NB4 (cell line): ENCODE measurements around the gene HCFC1.

Experiments
- DNase-seq: peaks from one replicate; pipeline ENCODE4 v3.0.0; 2010; ENCODE audit warnings: low read depth
- H3K4me3 ChIP-seq: one replicate; pipeline ENCODE4 v1.5.1; 2011; ENCODE audit warnings: mild to moderate bottlenecking, low read depth, low read length, moderate library complexity
- MAX ChIP-seq: IDR thresholded peaks from 2 replicates; pipeline ENCODE4 v1.6.1; 2011; ENCODE audit warnings: low read depth, low read length
- MYC ChIP-seq: IDR thresholded peaks from 2 replicates; pipeline ENCODE4 v1.6.1; 2011; ENCODE audit warnings: low read depth, low read length
- POLR2A ChIP-seq: IDR thresholded peaks from 2 replicates; pipeline ENCODE4 v1.6.1; 2011; ENCODE audit warnings: mild to moderate bottlenecking; ENCODE audit not compliant: insufficient read length; ENCODE audit errors: extremely low read depth
- TF ChIP-seq, protein P1 (sequence below): IDR thresholded peaks from one replicate; pipeline ENCODE4 v1.5.1; 2012; ENCODE audit warnings: low read depth, low read length

HCFC1 gene

DNA sequence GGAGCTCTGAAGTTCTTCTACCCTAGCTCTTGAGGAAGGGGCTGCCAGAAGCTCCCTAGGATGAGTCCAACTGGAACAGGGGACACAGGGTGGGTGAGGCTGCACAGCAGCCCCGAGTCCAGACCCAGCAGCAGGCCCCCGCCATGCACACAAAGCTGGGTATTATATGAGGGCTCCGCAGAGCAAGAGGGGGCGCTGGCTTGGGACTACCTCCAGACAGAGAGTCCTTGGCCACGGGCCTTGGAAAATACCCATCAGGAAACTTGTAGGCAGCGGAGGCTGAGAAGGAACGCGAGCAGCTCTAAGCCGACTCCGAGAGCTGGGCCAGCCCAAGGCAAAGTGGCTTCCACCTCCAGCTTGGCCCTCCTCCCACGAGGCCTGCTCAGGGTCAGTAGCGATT is 8.1 kb downstream of the HCFC1 start:
- H3K4me3 ChIP-seq = no peak overlapping the region
- DNase-seq = no peak
- TF ChIP-seq MYC (no peak), MAX (no peak), POLR2A (no peak)
- TF ChIP-seq, protein P1, sequence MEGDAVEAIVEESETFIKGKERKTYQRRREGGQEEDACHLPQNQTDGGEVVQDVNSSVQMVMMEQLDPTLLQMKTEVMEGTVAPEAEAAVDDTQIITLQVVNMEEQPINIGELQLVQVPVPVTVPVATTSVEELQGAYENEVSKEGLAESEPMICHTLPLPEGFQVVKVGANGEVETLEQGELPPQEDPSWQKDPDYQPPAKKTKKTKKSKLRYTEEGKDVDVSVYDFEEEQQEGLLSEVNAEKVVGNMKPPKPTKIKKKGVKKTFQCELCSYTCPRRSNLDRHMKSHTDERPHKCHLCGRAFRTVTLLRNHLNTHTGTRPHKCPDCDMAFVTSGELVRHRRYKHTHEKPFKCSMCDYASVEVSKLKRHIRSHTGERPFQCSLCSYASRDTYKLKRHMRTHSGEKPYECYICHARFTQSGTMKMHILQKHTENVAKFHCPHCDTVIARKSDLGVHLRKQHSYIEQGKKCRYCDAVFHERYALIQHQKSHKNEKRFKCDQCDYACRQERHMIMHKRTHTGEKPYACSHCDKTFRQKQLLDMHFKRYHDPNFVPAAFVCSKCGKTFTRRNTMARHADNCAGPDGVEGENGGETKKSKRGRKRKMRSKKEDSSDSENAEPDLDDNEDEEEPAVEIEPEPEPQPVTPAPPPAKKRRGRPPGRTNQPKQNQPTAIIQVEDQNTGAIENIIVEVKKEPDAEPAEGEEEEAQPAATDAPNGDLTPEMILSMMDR = no peak

DNA sequence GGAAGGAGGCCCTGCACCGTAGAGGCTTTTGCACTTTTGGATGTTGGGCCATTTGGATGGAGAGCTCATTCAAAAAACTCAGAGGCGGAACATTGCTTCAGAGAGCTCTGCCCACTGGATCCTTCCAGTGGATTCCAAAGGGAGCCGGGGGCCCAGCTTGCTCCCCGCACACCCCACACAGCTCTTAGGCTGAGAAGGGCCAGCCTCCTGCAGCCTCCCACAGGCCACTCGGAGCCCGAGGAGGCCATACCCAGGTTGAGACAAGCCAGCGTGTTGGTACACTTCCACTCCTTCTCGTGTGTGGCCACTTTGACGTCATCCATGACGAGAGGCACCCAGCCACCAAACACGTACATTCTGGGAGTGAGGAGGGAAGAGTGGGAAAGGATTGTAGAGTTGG is 10.3 kb downstream of the HCFC1 start:
- DNase-seq = no peak
- TF ChIP-seq MAX = no peak
- TF ChIP-seq, protein P1 = no peak
- no peak for TF ChIP-seq MYC
- no peak for TF ChIP-seq POLR2A

DNA sequence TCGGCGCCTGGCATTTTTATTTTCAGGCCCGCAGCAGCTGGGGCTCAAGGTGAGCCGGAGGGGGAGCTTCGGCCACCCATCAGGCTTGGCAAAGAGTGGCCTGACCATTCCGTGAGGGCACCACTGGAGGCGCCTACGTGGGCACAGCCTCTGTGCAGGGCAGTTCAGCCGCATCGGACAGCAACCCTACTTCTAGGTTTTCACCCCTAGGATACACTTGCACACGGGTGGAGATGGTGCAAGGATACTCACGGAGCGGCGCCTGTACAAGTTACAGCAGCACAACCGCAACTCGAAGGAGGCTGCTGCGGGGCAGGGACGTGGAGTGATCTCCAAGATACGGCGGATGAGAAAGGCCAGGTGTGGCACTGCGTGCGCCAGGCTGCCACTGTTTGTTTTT is 10.8 kb downstream of the HCFC1 start:
- TF ChIP-seq MYC (no peak), MAX (no peak), POLR2A (no peak)
- TF ChIP-seq, protein P1 = no peak
- no peak for DNase-seq

More for the DNA sequence above, 10.3 kb downstream of the HCFC1 start:
- H3K4me3 ChIP-seq = no peak overlapping the region

GRCh38 chrX:153960077-153960476 is 11.5 kb downstream of the HCFC1 start:
- no peak overlapping the region for H3K4me3 ChIP-seq
- TF ChIP-seq POLR2A (no peak), MAX (no peak)
- DNase-seq = no peak

More for the DNA sequence above, 10.8 kb downstream of the HCFC1 start:
- H3K4me3 ChIP-seq = no peak overlapping the region

DNA sequence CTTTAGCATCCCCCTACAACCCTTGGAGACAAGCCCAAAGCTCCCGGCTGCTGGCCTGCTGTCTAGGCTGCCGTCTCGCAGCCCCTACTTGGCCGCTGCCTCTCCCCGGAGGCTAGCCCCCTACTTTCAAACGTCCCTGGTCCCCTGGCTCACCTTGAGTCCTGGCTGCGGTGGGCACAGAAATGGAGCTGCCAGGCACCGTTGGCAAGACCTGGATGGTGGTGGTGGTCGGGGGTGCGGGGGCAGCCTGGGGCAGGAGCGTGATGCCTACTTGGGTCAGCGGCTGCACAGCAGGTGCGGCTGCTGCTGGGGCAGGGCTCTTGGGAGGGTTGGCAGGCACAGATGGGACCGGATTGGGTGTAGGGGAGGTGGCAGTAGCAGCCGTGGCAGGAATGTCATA is 12.0 kb downstream of the HCFC1 start:
- TF ChIP-seq POLR2A = no peak
- TF ChIP-seq MAX = no peak
- TF ChIP-seq, protein P1 = no peak
- TF ChIP-seq MYC = no peak

DNA sequence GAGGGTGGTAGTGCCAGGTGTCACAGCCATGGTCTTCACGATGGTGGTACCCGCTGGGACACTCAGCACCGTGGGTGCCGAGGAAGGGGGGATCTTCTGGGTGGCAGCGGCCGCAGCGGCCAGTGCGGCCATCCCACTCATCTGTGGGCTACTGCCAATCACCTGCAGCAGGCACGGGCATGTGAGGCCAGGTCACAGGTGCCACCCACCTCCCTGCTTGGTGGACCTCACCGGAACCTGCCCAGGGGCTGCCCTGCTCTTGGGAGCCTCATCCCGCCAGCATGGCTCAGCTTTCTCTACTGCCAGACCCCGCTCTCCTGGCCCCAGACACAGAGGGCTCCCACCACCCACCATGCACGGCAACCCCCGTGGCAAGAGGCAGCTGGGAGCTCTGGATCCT is 13.0 kb downstream of the HCFC1 start:
- TF ChIP-seq, protein P1 = no peak
- TF ChIP-seq POLR2A = no peak
- no peak for TF ChIP-seq MYC
- no peak for TF ChIP-seq MAX
- no peak overlapping the region for H3K4me3 ChIP-seq
- no peak for DNase-seq

More for the DNA sequence above, 12.0 kb downstream of the HCFC1 start:
- no peak overlapping the region for H3K4me3 ChIP-seq
- no peak for DNase-seq
